K562 (cell line): ENCODE measurements around the gene AMOT. TPM values are rescaled to one million over a fixed set of nuclear protein-coding genes. Genes with fewer than 3 reads are reported as not detected.

Source experiments
- ATAC-seq: fragments of 200-7000 bp; cut with Tn5 transposase; 3 replicates; pipeline ENCODE4 v1.9.1; 2020; ENCODE audit warnings: moderate library complexity
- BruUV-seq: library from RNA; stranded (reverse); fragments of 400-500 nt; replicated peaks from 2 replicates; lab custom pipeline; 2021; lab: Mats Ljungman, UMichigan
- CTCF ChIA-PET: fragments of 300-600 bp; formaldehyde crosslinking; extraction: SDS; loops from one replicate; lab custom pipeline; 2021; ENCODE audit warnings: low intra/inter-chr PET ratio; lab: Yijun Ruan, JAX
- POLR2A ChIA-PET: fragments of 300-600, 350-650 bp; sonication (Branson Sonifier 250); formaldehyde crosslinking; extraction: SDS; loops from one replicate; lab custom pipeline; 2021; ENCODE audit warnings: antibody characterized with exemption, inconsistent platforms; lab: Yijun Ruan, JAX
- DNase-seq, 4 experiments: peaks; one replicate each; pipeline versions ENCODE4 v3.0.0 to v3.0.0-alpha.2; 2011 to 2018; ENCODE audit warnings: low spot score in 3 of 4, mixed read lengths in 3 of 4; ENCODE audit errors: extremely low read depth in 1 of 4
- FAIRE-seq: peaks from 2 replicates; lab custom pipeline; 2011; peaks lifted over from hg19 to GRCh38; lab: Jason Lieb, UNC
- H2AFZ ChIP-seq: 2 replicates; pipeline ENCODE4 v1.6.0; 2011; ENCODE audit warnings: low read depth, low read length, control low read depth, inconsistent platforms
- H3K27ac ChIP-seq: fragments of 200-600 bp; 3 replicates; pipeline ENCODE4 v1.8.0; 2011; ENCODE audit warnings: low read depth, mild to moderate bottlenecking, control low read depth, inconsistent platforms, low read length, moderate library complexity, mixed read lengths; ENCODE audit errors: extremely low read depth
- H3K27me3 ChIP-seq, 2 experiments: fragments of 300-600 bp in 1 of 2; 2 replicates in 1 of 2; 3 replicates in 1 of 2; pipeline versions ENCODE4 v1.6.0 to v1.8.0; 2011; ENCODE audit warnings: inconsistent platforms in 2 of 2, low read length in 2 of 2, mild to moderate bottlenecking in 1 of 2, mixed read lengths in 1 of 2, moderate library complexity in 1 of 2; ENCODE audit not compliant: control insufficient read depth in 2 of 2, insufficient read depth in 2 of 2
- H3K36me3 ChIP-seq: fragments of 300-600 bp; 3 replicates; pipeline ENCODE4 v1.8.0; 2011; ENCODE audit warnings: mild to moderate bottlenecking, low read length, inconsistent platforms; ENCODE audit not compliant: control insufficient read depth, insufficient read depth
- H3K4me1 ChIP-seq, 2 experiments: fragments of 200-600 bp in 1 of 2; replicated peaks in 1 of 2; 2 replicates in 1 of 2; 3 replicates in 1 of 2; pipeline versions ENCODE4 v1.5.1 to v1.8.0; 2011; ENCODE audit warnings: inconsistent platforms in 2 of 2, low read length in 2 of 2, mild to moderate bottlenecking in 1 of 2, mixed read lengths in 1 of 2, moderate library complexity in 1 of 2; ENCODE audit not compliant: control insufficient read depth in 2 of 2, insufficient read depth in 2 of 2
- H3K4me2 ChIP-seq: 2 replicates; pipeline ENCODE4 v1.6.1; 2011; ENCODE audit warnings: low read length, control low read depth, inconsistent platforms, mixed read lengths; ENCODE audit not compliant: insufficient read depth
- H3K4me3 ChIP-seq: fragments of 200-600 bp; sonication (generic), shearing (Covaris generic); 2 replicates; pipeline ENCODE4 v1.5.1; 2016; ENCODE audit warnings: control low read depth, inconsistent platforms
- H3K79me2 ChIP-seq: fragments of 200-600 bp; 3 replicates; pipeline ENCODE4 v1.8.0; 2011; ENCODE audit warnings: low read length, inconsistent platforms; ENCODE audit not compliant: control insufficient read depth, insufficient read depth
- H3K9ac ChIP-seq, 2 experiments: 2 replicates each; pipeline versions ENCODE4 v1.6.0 to v1.6.1; 2011; ENCODE audit warnings: low read depth in 2 of 2, low read length in 2 of 2, control low read depth in 1 of 2, inconsistent platforms in 1 of 2, mild to moderate bottlenecking in 1 of 2, mixed read lengths in 1 of 2; ENCODE audit not compliant: insufficient read depth in 1 of 2
- H3K9me1 ChIP-seq: one replicate; pipeline ENCODE4 v1.6.0; 2011; ENCODE audit warnings: inconsistent platforms, mild to moderate bottlenecking, low read length, moderate library complexity; ENCODE audit not compliant: control insufficient read depth, insufficient read depth
- H3K9me3 ChIP-seq: replicated peaks from 2 replicates; pipeline ENCODE4 v1.5.1; 2011; ENCODE audit warnings: low read depth, low read length, inconsistent platforms; ENCODE audit not compliant: control insufficient read depth, insufficient read depth
- H4K20me1 ChIP-seq: replicated peaks from 2 replicates; pipeline ENCODE4 v1.6.1; 2011; ENCODE audit warnings: low read length, inconsistent platforms, mixed read lengths; ENCODE audit not compliant: control insufficient read depth, insufficient read depth
- DIDO1 ChIP-seq: fragments of 450-650 bp; IDR thresholded peaks from 2 replicates; pipeline ENCODE4 v1.6.1; 2016; ENCODE audit warnings: low read depth, missing biosample characterization, missing genetic modification characterization
- HCFC1 ChIP-seq: IDR thresholded peaks from 2 replicates; pipeline ENCODE4 v1.6.1; 2012; ENCODE audit warnings: low read depth, low read length, improper control_type of control experiment
- NCOA6 ChIP-seq: fragments of 450-650 bp; IDR thresholded peaks from 2 replicates; pipeline ENCODE4 v1.6.1; 2017; ENCODE audit warnings: mild to moderate bottlenecking
- XRCC3 ChIP-seq: fragments of 450-650 bp; IDR thresholded peaks from 2 replicates; pipeline ENCODE4 v1.6.1; 2017; ENCODE audit warnings: mild to moderate bottlenecking, moderate library complexity
- ZNF75A ChIP-seq: fragments of 450-650 bp; formaldehyde crosslinking; IDR thresholded peaks from 2 replicates; pipeline ENCODE4 v1.4.0; 2020; ENCODE audit warnings: mild to moderate bottlenecking
- WGBS: fragments of 100-300 bp; shearing (Covaris generic); methylation state at CpG from one replicate; pipeline ENCODE4 v1.1.6; 2016; ENCODE audit warnings: low coverage, mixed read lengths; ENCODE audit not compliant: insufficient coverage; ENCODE audit errors: missing lambda C conversion rate; 5-methylcytosine and 5-hydroxymethylcytosine counted together
- in situ Hi-C: fragments of 300-500 bp; cut with MboI; formaldehyde crosslinking; loops from 4 replicates; pipeline ENCODE4 v1.15.0; 2018; ENCODE audit warnings: inconsistent platforms, mixed read lengths
- intact Hi-C: fragments of 100-400 bp; cut with micrococcal nuclease; formaldehyde crosslinking; loops from 2 replicates; pipeline ENCODE4 v1.14.2; 2022
- polyA plus RNA-seq, 8 experiments: library from polyadenylated mRNA; depleted of rRNA in 4 of 8; stranded (reverse) in 5 of 8; unstranded in 3 of 8; fragments of >200 nt; fragmentation: Nextera tagmentation in 2 of 8; fragmentation: Illumina TruSeq in 1 of 8; extraction: Ambion mirVana in 2 of 8; extraction: Trizol in 1 of 8; gene quantifications; 2 replicates each; pipeline versions ENCODE4 v1.2.1 to v1.2.3, GENCODE V29; 2011 to 2014; ENCODE audit warnings: inconsistent platforms in 1 of 8, missing spikeins in 1 of 8
- total RNA-seq, 7 experiments: library from RNA; depleted of rRNA in 6 of 7; stranded (reverse); fragments of >200 nt in 6 of 7; fragmentation: Illumina TruSeq in 2 of 7; extraction: Trizol in 2 of 7; gene quantifications; 2 replicates each; pipeline versions ENCODE4 v1.2.1 to v1.2.3, GENCODE V29; 2011 to 2021; ENCODE audit warnings: low replicate concordance in 1 of 7
- TF ChIP-seq, protein P1 (sequence below): sonication (generic); formaldehyde crosslinking; IDR thresholded peaks from 2 replicates; pipeline ENCODE4 v1.8.1; 2023; ENCODE audit warnings: mild to moderate bottlenecking, missing genetic modification reagents
- TF ChIP-seq, protein P2 (sequence below), 2 experiments: IDR thresholded peaks; 2 replicates each; pipeline ENCODE4 v1.6.1; 2011; ENCODE audit warnings: borderline replicate concordance in 1 of 2, control low read depth in 1 of 2, low read depth in 1 of 2, low read length in 1 of 2, mild to moderate bottlenecking in 1 of 2, mixed read lengths in 1 of 2, moderate library complexity in 1 of 2; ENCODE audit not compliant: insufficient read depth in 1 of 2, insufficient read length in 1 of 2, poor library complexity in 1 of 2, severe bottlenecking in 1 of 2; ENCODE audit errors: extremely low read depth in 1 of 2
- TF ChIP-seq, protein P3 (sequence below): sonication (generic); formaldehyde crosslinking; IDR thresholded peaks from 2 replicates; pipeline ENCODE4 v1.8.1; 2023; ENCODE audit warnings: mild to moderate bottlenecking, missing genetic modification reagents, moderate library complexity

Gene AMOT
- total and polyA plus RNA-seq, 9 of the 15 experiments (the other 6 are each of a cell fraction or from before 2014, with no cell fraction given) = 0.04 TPM; not detected in 8

DNA sequence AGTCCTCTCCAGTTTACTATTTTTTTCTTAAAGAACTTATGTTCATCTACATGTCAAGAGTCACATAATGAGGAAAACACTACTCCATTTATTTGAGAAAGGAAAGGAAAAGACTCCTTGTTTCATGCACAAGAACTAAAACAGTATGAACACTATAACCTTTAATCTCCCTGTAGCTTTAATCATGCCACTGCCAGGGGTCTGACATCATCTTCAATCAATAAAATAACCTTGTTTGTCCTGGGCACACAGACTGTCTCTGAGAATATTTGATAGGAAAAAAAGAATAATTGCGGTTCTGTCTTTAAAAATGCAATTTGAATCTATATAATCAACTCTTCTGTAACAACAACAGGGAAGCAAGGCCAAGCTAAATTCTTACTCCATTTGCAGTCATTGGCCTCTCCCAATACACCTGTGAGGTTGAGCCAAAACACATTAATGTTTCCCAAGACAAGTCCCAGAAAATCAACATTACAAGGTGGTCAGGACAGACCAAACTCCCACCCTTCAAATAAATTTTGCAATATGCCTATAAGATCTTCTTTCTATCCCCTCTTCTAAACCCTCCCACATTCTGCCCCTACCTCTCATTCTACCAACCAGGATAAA lies 13.2 kb downstream of the AMOT start:
- DNase-seq (no peak), ATAC-seq (no peak), FAIRE-seq (no peak)
- CTCF ChIA-PET = no interaction called here
- no peak for TF ChIP-seq DIDO1 (tag)
- no peak for TF ChIP-seq NCOA6
- TF ChIP-seq, protein P1, sequence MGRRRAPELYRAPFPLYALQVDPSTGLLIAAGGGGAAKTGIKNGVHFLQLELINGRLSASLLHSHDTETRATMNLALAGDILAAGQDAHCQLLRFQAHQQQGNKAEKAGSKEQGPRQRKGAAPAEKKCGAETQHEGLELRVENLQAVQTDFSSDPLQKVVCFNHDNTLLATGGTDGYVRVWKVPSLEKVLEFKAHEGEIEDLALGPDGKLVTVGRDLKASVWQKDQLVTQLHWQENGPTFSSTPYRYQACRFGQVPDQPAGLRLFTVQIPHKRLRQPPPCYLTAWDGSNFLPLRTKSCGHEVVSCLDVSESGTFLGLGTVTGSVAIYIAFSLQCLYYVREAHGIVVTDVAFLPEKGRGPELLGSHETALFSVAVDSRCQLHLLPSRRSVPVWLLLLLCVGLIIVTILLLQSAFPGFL (CRISPR knock-in tag) = no peak
- no peak for TF ChIP-seq HCFC1
- TF ChIP-seq XRCC3 = no peak
- TF ChIP-seq, protein P2, sequence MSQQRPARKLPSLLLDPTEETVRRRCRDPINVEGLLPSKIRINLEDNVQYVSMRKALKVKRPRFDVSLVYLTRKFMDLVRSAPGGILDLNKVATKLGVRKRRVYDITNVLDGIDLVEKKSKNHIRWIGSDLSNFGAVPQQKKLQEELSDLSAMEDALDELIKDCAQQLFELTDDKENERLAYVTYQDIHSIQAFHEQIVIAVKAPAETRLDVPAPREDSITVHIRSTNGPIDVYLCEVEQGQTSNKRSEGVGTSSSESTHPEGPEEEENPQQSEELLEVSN (IDR thresholded peaks at IDR 0.05; ENCODE audit: borderline replicate concordance in 1 of 2, extremely low read depth in 1 of 2, insufficient read depth in 1 of 2, insufficient read length in 1 of 2, low read depth in 1 of 2, low read length in 1 of 2, poor library complexity in 1 of 2, severe bottlenecking in 1 of 2) = no peak
- TF ChIP-seq ZNF75A (CRISPR knock-in tag) = no peak
- TF ChIP-seq, protein P3, sequence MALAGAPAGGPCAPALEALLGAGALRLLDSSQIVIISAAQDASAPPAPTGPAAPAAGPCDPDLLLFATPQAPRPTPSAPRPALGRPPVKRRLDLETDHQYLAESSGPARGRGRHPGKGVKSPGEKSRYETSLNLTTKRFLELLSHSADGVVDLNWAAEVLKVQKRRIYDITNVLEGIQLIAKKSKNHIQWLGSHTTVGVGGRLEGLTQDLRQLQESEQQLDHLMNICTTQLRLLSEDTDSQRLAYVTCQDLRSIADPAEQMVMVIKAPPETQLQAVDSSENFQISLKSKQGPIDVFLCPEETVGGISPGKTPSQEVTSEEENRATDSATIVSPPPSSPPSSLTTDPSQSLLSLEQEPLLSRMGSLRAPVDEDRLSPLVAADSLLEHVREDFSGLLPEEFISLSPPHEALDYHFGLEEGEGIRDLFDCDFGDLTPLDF (CRISPR knock-in tag) = no peak
- no peak overlapping the region for H3K4me3 ChIP-seq
- H4K20me1 ChIP-seq = no peaks in the 10 kb centered on the region
- H3K4me2 ChIP-seq = no peak overlapping the region
- 0% methylated on average over 1 of the region's 1 CpG for WGBS
- no peak overlapping the region for H3K27ac ChIP-seq
- H3K36me3 ChIP-seq = no peaks in the 10 kb centered on the region
- no peaks in the 10 kb centered on the region for H3K79me2 ChIP-seq
- H3K9ac ChIP-seq = no peak overlapping the region
- intact Hi-C loops = no loop called here
- H3K9me1 ChIP-seq = no peaks in the 10 kb centered on the region
- POLR2A ChIA-PET = no interaction called here
- H2AFZ ChIP-seq = no peak overlapping the region
- no TSS peak for BruUV-seq
- H3K9me3 ChIP-seq = no peaks in the 10 kb centered on the region
- no peaks in the 10 kb centered on the region for H3K4me1 ChIP-seq
- no peaks in the 10 kb centered on the region for H3K27me3 ChIP-seq
- in situ Hi-C loops = no loop called here
